Measurements from ENCODE around the gene PAGE5.

PAGE5 gene, protein sequence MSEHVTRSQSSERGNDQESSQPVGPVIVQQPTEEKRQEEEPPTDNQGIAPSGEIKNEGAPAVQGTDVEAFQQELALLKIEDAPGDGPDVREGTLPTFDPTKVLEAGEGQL

DNA sequence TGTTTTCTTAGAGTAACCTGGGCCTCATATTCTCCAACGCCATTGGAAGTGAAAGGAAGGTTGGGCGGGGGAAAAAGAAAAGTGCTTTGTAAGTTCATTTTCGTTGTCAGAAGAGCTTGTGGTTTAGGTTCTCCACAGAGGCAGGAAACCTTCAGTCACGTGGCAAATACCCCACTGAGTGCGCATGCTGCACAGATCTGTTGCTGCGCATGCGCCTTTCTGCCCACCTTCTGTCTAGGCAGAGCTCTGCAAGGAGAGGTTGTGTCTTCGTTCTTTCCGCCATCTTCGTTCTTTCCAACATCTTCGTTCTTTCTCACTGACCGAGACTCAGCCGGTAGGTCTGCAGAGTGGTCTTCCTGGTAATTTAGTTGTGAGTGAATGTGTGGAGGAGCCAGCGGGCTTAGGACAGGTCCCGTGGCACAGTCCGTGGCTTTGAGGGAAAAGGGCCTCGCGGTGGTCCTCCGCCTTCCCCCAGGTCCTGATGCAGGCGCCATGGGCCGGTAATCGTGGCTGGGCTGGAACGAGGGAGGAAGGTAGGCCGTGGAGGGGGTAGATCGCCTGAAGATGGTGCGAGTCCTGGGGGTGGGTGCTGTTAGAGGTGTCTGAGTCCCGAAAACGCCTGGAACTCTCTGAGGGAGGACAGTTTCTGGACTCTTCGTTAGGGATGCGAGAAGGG is at the start of gene PAGE5:
Gene PAGE5 (plus strand): TSS at position 228 of the 676 bp plus-strand sequence. CDS start 1,037 bp downstream, outside the sequence.
- DNase-seq (ENCODE audit: low spot score): no peak

DNA sequence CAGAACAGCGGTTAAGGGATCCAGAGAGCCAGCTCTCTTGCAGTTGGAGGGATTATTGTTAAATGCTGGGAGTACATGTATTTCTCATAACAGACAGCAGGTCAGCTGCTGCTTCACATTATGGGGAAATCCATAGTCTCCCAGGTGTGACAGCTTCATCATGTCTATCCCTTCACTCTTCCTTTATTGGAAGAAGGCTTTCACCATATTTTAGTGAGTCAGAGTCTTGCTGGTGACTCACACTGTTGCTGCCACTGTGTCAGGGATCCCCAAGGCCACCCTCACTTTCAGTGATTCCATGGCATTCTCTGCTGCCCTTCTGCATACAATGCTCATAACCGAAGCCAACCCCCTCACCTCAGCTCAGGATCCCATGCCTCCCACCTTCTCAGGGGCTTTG is 32.9 kb upstream of the PAGE5 start:
- no peak for DNase-seq (ENCODE audit: low spot score)

DNA sequence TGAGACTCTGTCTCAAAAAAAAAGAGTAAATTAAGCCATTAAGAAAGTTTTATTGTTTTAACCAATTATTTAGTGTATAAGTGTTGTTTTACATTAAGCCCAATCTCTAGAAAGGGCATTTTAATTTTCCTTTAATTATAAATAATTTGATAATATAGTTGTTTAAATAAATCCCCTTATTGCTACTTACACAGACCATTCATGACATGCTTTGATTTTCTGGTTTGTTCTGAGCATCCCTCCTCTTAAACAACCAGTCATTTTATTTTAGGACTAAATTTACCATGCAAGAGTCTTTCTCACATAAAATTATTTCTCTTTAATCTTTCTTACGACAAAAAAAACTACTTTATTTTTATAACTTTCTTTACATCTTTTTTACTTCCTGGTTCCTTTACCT is 23.5 kb upstream of the PAGE5 start:
- no peak for DNase-seq (ENCODE audit: low spot score)

DNA sequence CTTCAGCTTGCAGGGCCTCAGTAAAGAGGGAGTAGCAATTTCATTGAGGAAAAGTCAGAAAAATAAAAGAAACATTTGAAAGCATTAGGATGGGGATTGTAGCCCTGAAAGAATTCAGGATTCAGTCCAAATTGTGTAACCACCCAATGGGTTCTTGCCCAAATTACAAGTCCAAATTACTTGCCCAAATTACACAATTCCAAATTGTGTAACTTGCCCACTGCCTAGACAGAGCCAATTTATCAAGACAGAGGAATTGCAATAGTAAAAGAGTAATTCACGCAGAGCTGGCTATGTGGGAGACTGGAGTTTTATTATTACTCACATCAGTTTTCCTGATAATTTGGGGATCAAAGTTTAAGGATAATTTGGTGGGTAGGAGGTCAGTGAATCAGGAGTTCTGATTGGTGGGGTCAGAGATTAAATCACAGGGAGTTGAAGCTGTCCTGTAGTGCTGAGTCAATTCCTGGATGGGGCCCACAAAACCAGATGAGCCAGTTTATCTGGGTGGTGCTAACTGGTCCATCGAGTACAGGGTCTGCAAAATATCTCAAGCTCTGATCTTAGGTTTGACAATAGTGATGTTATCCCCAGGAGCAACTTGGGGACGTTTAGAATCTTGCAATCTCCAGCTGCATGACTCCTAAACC is 18.1 kb upstream of the PAGE5 start:
- no peak for DNase-seq (ENCODE audit: low spot score)

DNA sequence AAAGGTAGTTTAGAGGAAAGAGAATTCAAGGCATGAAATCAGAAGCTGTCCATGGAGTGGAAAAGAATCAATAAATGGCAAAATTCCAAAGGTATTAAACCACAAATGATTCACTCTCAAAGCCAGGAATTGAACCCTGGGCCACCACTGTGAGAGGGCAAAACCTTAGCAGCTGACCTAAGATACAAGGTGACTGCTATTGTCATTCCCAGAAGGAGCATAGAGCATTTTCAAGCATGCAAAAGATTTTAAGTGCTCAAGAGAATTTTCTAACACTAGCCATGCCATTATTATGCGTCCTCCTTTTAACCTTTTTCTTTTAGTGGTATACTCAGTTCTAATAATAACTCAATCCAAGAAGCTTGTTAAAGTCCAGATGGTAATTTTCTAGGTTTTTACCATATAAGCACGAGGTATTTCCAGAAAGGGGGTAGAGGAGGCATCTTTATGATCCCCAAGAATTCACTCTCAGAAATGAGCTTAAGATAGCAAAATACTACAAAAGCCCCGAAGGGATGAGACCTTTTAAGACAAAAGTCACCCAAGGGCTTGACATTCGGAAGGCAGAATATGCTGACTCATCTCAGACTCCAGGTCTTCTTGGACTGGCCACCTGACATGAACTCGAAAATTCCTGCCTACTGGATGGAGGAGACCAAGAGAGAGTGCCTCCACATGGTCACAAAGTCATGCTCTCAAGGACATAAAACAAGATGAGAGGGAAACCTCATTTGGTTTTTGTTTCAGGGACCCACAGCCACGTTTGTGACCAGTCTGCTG is 13.8 kb upstream of the PAGE5 start:
- no peak for DNase-seq (ENCODE audit: low spot score)

DNA sequence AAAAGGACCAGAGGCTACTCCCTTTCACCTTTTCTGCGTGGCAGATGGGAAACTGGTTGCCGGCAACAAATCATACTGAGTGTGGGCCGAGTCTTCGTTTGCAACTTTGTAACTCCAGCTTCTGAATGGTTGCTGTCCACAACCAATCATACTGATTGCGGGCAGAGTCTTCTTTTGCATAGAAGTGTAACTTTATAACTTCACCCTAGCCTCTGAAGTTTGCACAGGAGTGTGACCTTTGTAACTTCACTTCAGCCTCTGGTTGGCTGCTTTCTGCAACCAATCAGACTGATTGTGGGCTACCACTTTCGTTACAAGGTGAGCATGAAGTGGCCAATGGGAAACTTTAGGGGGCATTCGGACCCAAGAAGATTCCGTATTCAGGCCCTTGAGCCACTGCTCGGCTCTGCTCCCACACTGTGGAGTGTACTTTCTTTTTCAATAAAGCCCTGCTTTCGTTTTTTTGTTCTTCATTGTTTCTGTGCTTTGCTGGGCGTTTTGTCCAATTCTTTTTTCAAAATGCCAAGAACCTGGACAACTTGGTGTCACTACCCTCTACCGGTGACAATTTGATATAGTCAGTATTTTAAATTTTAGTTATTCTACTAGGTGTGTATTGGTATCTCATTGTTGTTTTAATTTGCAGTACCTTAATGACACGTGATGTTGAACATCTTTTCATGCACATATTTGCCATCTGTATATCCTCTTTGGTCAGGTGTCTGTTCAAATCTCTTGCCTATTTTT is 9.0 kb upstream of the PAGE5 start:
- DNase-seq (ENCODE audit: low spot score): no peak

DNA sequence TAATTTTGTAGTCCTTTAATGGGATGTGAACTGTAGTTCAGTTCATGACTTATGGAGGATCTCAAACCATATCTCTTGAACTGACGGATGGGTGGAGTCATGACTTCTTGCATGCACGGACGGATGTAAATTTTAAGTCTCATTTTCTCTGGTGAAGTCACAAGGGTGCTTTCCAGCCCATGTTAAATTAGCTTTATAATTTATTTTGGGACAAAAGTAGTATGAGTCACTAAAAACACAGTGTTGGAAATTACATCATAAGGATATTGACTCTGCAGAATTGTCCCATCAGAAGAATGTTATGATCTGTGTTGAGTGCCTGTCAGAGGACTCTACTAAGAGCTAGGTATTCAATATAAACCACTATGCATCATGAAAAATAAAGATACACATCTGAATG is 6.8 kb upstream of the PAGE5 start:
- no peak for DNase-seq (ENCODE audit: low spot score)

DNA sequence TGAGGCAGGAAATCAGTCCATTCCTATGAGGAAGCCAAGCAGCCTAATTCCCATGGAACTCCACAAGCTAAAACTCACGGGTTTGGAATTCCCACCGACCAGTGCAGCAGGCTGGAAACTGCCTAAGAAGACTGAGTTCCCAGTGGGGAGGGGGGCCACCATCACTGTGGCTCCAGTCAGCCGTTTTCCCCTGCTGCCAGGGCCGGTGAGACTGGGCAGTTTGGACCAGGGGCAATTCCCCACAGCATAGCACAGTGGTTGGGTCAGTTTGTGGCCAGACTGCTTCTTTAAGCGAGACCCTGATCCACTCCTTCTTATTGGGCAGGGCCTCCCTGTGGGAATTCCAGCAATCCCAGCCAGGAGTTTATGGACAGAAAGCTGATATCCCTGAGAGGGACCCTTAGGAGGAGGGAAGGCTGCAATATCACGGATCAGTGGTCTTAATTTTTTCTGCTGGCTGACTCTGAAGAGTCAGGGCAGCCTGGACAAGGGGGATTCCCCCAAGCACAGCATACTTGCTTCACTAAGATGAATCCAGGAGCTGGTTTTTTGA is 20.7 kb downstream of the PAGE5 start:
- no peak for DNase-seq (ENCODE audit: low spot score)

DNA sequence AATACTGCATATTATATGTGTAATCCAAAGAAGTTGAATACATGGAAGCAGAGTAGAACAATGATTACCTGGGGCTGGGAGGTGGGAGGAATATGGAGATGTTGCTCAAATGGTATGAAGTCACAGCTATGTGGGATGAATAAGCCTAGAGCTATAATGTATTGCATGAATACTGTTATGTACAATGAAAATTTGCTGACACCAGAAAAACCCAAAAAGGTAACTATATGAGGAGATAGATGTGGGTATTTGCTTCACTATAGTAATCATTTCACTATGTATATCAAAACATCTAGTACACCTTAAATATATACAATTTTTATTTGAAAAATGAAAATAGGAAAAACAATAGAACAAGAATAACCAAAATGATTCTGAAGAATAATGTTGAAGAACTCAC is 33.4 kb downstream of the PAGE5 start:
- DNase-seq (ENCODE audit: low spot score): no peak

DNA sequence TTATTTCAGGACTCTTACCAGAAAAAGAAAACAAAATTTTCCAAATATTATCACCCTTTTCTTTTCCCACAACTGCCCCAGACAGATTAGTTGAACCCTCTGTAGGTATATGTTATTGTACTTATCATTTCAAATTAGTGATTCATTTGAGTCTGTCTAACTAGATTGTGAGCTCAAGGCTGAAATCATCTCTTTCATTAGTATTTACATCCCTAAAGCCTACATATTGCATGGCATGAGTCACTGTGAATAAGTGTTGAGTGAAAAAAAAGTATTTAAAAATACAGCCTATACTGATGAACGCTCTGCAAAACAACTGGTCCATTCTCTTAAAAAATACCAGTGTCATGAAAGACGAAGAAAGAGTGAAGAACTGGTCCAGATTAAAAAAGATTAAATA is 40.7 kb downstream of the PAGE5 start:
- DNase-seq (ENCODE audit: low spot score): no peak

DNA sequence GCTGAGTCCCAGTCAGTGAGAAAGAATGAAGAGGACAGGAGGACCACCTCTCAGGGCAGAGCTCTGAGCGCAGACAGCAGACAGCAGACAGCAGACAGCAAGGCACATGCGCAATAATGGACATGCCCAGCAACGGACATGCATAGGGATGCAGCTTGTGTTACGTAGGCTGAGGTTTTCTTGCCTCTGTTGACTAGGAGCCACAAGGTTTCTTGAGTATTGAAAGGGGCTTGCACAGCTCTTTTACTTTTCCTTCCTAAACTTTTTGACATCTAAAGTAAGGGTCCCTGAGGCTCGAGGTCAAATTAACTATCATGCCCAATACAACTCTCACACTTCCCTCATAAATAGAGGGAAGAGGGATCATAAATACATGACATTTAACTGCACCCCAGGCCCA is 44.7 kb downstream of the PAGE5 start, which contains the start of gene PAGE3:
Gene PAGE3 (minus strand): TSS at position 101 of the 400 bp plus-strand sequence. CDS start 1,013 bp downstream, outside the sequence.
- no peak for DNase-seq (ENCODE audit: low spot score)
